GM12872 (cell line): ENCODE results near the gene UHRF1.

ENCODE experiments used
- TF ChIP-seq, protein P1 (sequence below): IDR thresholded peaks from 3 replicates; pipeline ENCODE4 v1.5.1; 2011; ENCODE audit warnings: low read depth, mild to moderate bottlenecking, low read length, moderate library complexity; ENCODE audit not compliant: insufficient read depth

UHRF1 gene

DNA sequence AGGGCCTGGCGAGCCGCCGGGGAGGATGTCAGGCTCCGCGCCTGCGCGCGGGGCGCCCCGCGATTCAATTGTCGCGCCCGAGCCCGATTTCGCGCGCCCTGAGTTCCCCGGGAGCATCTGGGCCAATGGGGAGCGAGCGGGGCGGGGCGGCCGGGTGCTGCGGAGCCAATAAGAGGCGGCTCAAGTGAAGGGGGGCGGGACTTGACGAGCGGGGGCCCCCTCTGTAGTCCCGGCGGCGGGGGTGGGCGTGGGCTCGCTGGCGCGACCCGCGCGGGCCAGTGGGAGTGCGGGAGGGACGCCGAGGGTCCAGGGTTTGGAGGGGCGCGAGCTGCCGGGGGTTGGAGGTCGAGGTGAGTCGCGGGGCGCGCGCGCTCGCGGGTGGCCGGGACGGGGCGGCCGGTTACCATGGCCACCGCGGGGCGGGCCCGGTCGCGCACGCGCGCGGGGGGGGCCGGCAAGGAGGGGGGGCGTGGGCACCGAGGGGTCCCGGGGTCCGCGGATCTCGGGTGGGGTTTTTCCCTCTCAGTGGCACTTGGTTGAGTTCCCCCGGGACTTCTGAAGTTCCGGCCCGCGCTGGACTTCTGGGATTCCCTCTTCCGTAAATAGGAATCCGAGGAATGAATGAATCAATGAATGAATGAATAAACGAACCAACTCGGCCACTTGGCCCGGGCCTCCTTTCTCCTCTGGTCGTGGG is 744 bp downstream of the UHRF1 start:
- TF ChIP-seq, protein P1, sequence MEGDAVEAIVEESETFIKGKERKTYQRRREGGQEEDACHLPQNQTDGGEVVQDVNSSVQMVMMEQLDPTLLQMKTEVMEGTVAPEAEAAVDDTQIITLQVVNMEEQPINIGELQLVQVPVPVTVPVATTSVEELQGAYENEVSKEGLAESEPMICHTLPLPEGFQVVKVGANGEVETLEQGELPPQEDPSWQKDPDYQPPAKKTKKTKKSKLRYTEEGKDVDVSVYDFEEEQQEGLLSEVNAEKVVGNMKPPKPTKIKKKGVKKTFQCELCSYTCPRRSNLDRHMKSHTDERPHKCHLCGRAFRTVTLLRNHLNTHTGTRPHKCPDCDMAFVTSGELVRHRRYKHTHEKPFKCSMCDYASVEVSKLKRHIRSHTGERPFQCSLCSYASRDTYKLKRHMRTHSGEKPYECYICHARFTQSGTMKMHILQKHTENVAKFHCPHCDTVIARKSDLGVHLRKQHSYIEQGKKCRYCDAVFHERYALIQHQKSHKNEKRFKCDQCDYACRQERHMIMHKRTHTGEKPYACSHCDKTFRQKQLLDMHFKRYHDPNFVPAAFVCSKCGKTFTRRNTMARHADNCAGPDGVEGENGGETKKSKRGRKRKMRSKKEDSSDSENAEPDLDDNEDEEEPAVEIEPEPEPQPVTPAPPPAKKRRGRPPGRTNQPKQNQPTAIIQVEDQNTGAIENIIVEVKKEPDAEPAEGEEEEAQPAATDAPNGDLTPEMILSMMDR: no peak

DNA sequence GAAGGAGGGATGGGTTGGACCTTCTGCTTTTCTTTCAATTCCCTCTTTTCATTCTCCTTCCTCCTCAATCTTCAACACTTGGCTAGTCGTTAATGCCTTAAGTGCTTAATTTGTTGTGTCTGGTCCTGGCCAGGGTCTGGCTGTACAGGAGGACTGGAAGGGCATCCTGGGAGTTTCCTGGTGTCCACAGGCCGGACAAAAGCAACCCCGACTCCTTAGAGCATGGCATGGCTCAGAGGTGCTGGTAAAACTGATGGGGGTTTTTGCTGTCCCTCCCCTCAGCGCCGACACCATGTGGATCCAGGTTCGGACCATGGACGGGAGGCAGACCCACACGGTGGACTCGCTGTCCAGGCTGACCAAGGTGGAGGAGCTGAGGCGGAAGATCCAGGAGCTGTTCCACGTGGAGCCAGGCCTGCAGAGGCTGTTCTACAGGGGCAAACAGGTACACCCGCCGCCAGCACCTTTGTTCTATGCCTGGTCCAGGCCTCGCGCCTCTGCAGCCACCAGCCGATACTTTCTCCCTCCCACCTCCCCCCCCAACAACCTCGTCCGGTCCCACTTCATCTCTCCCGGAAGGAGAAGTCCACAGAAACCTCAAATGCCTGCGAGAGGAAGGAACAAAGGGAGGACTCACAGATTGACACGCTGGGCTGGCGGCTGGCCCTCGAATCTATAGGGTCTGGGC is 1.4 kb downstream of the UHRF1 start:
- TF ChIP-seq, protein P1: no peak

DNA sequence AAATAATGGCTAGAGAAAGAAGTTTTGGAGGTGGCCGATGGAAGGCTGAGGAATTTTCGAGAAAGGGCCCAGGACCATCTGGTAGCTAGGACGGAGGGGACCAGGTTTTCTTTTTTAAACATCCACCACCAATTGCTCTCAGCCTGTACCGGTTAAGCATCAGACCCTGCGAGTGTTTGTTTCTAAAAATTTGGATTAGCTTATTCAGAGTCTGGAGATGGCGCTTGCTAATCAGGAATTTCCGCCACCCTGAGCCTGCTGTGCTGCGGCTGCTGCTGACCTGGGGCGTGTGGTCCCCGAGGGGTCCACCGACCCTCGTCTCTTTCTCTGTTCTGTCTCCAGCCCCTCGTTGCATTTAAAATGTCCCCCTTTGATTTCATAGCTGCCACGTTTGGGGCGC is 2.0 kb downstream of the UHRF1 start:
- TF ChIP-seq, protein P1: no peak

DNA sequence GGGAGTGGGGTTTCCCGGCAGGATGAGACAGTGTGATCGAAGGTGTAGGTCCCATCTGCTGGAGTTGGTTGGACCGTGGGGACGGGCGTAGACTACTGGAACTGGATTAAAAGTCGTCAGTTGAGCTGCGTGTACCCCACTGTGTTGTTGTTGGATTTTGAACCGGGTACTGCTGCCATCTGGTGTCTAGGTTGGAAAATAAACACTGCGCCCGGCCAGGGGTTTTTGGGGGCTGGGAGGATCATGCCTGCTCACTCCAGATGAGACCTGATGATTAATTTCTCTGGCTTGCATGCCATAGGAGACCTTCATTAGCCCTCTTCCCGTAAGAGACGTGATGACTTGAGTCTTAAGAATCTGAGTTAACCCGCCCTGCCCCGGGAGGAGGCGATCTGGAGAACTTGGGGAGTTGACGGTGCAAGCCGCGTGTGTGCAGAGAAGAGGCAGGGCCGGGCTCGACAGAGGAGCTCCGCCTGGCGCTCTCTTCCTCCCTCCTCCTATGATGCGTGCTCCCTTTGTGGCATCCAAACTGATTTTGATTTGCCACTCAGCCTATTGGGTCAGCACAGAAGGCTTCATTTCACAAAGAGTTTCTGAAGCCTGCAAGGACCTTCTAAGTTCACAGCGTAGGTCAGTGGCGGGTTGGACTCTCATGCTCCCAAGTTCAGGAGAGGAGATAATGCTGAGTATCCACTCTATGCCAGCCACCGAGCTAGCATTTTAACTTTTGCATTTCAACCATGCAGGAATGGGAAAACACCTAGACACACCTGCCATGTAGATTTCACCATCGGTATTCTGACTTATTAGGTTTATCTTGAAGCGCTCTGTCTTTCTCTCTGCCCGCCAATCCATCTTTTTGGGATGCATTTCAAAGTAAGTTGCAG is 2.7 kb downstream of the UHRF1 start:
- TF ChIP-seq, protein P1: peak; percentile 61

DNA sequence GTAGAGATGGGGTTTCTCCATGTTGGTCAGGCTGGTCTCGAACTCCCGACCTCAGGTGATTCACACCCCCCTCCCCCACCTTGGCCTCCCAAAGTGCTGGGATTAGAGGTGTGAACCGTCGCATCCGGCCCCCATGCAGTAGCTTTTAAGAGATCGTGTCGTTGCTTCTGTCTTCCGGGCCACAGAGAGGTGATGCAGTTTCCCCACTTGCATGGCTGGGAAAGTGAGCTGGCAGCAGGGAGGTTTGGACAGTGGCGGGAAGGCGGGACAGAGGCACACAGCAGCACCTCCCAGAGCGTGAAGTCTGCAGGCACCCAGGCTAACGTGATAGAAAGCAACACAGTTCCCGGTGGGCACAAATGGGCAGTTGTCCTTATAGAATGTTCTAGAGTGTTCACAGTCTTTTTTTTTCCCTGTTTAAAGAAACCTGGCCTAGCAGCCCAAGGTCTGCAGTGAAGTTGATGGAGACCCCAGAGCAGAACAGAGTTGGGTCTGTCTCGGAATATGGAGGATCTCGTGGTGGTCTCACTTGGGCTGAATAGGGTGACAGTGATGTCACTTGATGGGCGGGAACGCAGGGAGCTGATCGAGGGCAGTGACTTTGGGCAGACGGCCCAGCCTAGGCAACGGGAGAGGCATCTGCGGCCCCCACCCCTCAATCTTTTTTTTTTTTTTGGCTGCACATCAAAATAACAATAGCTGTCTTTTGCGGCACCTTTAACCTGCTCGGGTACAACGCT is 4.9 kb downstream of the UHRF1 start:
- TF ChIP-seq, protein P1: no peak

DNA sequence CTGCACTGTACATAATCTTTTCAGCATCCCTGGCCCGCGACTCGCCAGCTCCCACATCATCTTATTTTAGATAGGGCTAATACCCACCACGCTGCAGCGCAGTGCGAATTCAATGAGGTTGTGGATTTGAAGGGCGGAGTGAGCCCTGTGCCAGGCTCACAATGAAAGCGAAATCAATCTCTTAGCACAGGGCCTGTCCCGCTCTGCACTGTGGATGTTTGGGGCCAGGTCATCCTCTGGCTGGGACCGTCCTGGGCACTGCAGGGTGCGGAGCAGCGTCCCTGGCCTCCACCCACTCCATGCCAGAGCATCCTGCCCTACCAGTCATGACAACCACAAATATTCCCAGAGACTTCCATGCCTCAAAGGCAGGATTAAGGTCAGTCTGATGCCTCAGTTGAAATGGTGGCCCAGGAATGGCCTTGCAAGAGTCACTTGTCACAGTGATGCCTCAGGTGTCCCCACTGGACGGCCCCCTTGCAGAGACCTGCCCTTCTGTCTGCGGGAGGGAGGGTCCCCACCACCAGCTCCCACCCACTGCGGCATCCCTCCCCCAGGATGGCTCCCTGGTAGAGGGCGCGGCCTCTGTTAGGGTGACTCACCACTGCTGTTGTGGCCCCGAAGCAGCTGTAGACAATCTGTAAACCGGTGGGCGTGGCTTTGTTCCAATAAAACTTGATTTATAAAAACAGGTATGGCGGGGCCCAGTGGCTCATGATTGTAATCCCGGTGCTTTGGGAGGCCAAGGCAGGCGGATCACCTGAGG is 5.6 kb downstream of the UHRF1 start:
- TF ChIP-seq, protein P1: no peak
